HCT116 (cell line): Measurements from ENCODE around the gene RNF11. TPM values are rescaled to one million over a fixed set of nuclear protein-coding genes. Genes with fewer than 3 reads are reported as not detected.

Source experiments
- ATAC-seq: fragments of 200-7000 bp; cut with Tn5 transposase; 2 replicates; pipeline ENCODE4 v1.9.1; 2020; ENCODE audit warnings: mild to moderate bottlenecking, moderate library complexity
- BruUV-seq: library from RNA; stranded (reverse); fragments of 400-500 nt; replicated peaks from 2 replicates; lab custom pipeline; 2021; lab: Mats Ljungman, UMichigan
- CTCF ChIA-PET: fragments of 300-600 bp; sonication (Branson Sonifier 250); formaldehyde crosslinking; loops from one replicate; lab custom pipeline; 2021; ENCODE audit warnings: antibody characterized with exemption; lab: Charles Lee
- POLR2A ChIA-PET: fragments of 300-600, 350-600 bp; sonication (Branson Sonifier 250); formaldehyde crosslinking; loops from one replicate; lab custom pipeline; 2021; ENCODE audit warnings: antibody characterized with exemption; lab: Charles Lee
- RAD21 ChIA-PET, 2 experiments: fragments of 300-600 bp; sonication (Branson Sonifier 250); formaldehyde crosslinking; loops; one replicate each; lab custom pipeline; 2023; ENCODE audit warnings: low total read pairs in 2 of 2; ENCODE audit not compliant: uncharacterized antibody in 2 of 2, unreplicated experiment in 2 of 2, low non-redundant PET in 1 of 2; lab: Charles Lee
- DNase-seq: peaks from one replicate; pipeline ENCODE4 v3.0.0-alpha.2; 2010; ENCODE audit warnings: low read depth, low spot score
- H2AFZ ChIP-seq: fragments of 200-600 bp; shearing (Covaris generic), sonication (generic); 2 replicates; pipeline ENCODE4 v1.6.1; 2017; ENCODE audit warnings: low read depth, mixed run types, mixed read lengths, antibody characterized with exemption, low read length; ENCODE audit not compliant: poor library complexity, severe bottlenecking
- H3K27ac ChIP-seq: 2 replicates; pipeline ENCODE4 v1.5.1; 2012; ENCODE audit warnings: low read depth, low read length
- H3K27me3 ChIP-seq: fragments of 200-600 bp; sonication (generic); 2 replicates; pipeline ENCODE4 v1.6.1; 2016; ENCODE audit warnings: mixed run types, low read length, mixed read lengths; ENCODE audit not compliant: insufficient read depth
- H3K36me3 ChIP-seq, 2 experiments: fragments of 200-500 bp in 1 of 2; fragments of 200-600 bp in 1 of 2; sonication (Bioruptor generic) in 1 of 2; sonication (generic) in 1 of 2; 2 replicates each; pipeline versions ENCODE4 v1.5.1 to v1.6.1; 2014 to 2016; ENCODE audit warnings: low read length in 2 of 2, inconsistent platforms in 1 of 2, mixed read lengths in 1 of 2, mixed run types in 1 of 2; ENCODE audit not compliant: insufficient read depth in 2 of 2, control insufficient read depth in 1 of 2
- H3K4me1 ChIP-seq, 2 experiments: fragments of 200-600 bp in 1 of 2; sonication (generic) in 1 of 2; 2 replicates each; pipeline versions ENCODE4 v1.5.1 to v1.6.1; 2012 to 2017; ENCODE audit warnings: low read length in 2 of 2, inconsistent platforms in 1 of 2, mild to moderate bottlenecking in 1 of 2, mixed read lengths in 1 of 2, mixed run types in 1 of 2, moderate library complexity in 1 of 2; ENCODE audit not compliant: insufficient read depth in 2 of 2, control insufficient read depth in 1 of 2
- H3K4me2 ChIP-seq: fragments of 200-600 bp; sonication (generic); 2 replicates; pipeline ENCODE4 v1.6.1; 2017; ENCODE audit warnings: mixed run types, low read length, mixed read lengths
- H3K4me3 ChIP-seq, 2 experiments: fragments of 200-600 bp in 1 of 2; sonication (generic) in 1 of 2; replicated peaks in 1 of 2; 2 replicates each; pipeline ENCODE4 v1.5.1; 2011 to 2016; ENCODE audit warnings: low read length in 2 of 2, control low read depth in 1 of 2, low read depth in 1 of 2, mild to moderate bottlenecking in 1 of 2, mixed read lengths in 1 of 2, mixed run types in 1 of 2
- H3K79me2 ChIP-seq: fragments of 200-600 bp; sonication (generic); 2 replicates; pipeline ENCODE4 v1.6.1; 2017; ENCODE audit warnings: mild to moderate bottlenecking, mixed run types, low read length, moderate library complexity, mixed read lengths; ENCODE audit not compliant: insufficient read depth
- H3K9ac ChIP-seq: fragments of 200-600 bp; sonication (generic); 2 replicates; pipeline ENCODE4 v1.6.1; 2016; ENCODE audit warnings: low read length, mixed read lengths
- H3K9me2 ChIP-seq: fragments of 200-600 bp; sonication (generic), shearing (Covaris generic); 2 replicates; pipeline ENCODE4 v1.6.1; 2017; ENCODE audit warnings: mixed run types, mild to moderate bottlenecking, moderate library complexity; ENCODE audit not compliant: insufficient read depth
- H3K9me3 ChIP-seq, 2 experiments: fragments of 200-500 bp in 1 of 2; fragments of 200-600 bp in 1 of 2; sonication (Bioruptor generic) in 1 of 2; sonication (generic) in 1 of 2; 2 replicates each; pipeline ENCODE4 v1.6.1; 2014 to 2017; ENCODE audit warnings: low read length in 2 of 2, mixed read lengths in 2 of 2, inconsistent platforms in 1 of 2, low read depth in 1 of 2, mild to moderate bottlenecking in 1 of 2, mixed run types in 1 of 2, moderate library complexity in 1 of 2; ENCODE audit not compliant: control insufficient read depth in 1 of 2, insufficient read depth in 1 of 2
- H4K20me1 ChIP-seq: fragments of 200-600 bp; sonication (generic), shearing (Covaris generic); 2 replicates; pipeline ENCODE4 v1.6.1; 2017; ENCODE audit warnings: mixed run types, mild to moderate bottlenecking, moderate library complexity; ENCODE audit not compliant: insufficient read depth
- CBX3 ChIP-seq: IDR thresholded peaks from 2 replicates; pipeline ENCODE4 v1.6.1; 2012; ENCODE audit warnings: low read depth
- CTCF ChIP-seq, 3 experiments: fragments of 200-600 bp in 1 of 3; sonication (generic) in 1 of 3; IDR thresholded peaks in 2 of 3; conservative IDR thresholded peaks in 1 of 3; 2 replicates each; pipeline ENCODE4 v1.5.1; 2012 to 2017; ENCODE audit warnings: low read depth in 2 of 3, low read length in 2 of 3, antibody characterized with exemption in 1 of 3, borderline replicate concordance in 1 of 3, control low read depth in 1 of 3, mild to moderate bottlenecking in 1 of 3, mixed read lengths in 1 of 3, mixed run types in 1 of 3, moderate library complexity in 1 of 3; ENCODE audit not compliant: insufficient read depth in 1 of 3
- EZH2 ChIP-seq: fragments of 200-600 bp; sonication (generic); IDR thresholded peaks from 2 replicates; pipeline ENCODE4 v1.6.1; 2017; ENCODE audit warnings: antibody characterized with exemption, mixed run types
- FOSL1 ChIP-seq: IDR thresholded peaks from 2 replicates; pipeline ENCODE4 v1.6.1; 2012; ENCODE audit warnings: low read depth
- JUND ChIP-seq: IDR thresholded peaks from 2 replicates; pipeline ENCODE4 v1.6.1; 2012
- POLR2A ChIP-seq: IDR thresholded peaks from 2 replicates; pipeline ENCODE4 v1.7.0; 2011; ENCODE audit warnings: borderline replicate concordance; ENCODE audit not compliant: insufficient read depth, insufficient read length; ENCODE audit errors: extremely low read depth
- POLR2AphosphoS5 ChIP-seq: IDR thresholded peaks from 2 replicates; pipeline ENCODE4 v1.6.1; 2011; ENCODE audit warnings: mild to moderate bottlenecking, low read depth, low read length, moderate library complexity
- SRF ChIP-seq: IDR thresholded peaks from 2 replicates; pipeline ENCODE4 v1.6.1; 2012; ENCODE audit warnings: low read depth
- YY1 ChIP-seq: IDR thresholded peaks from 2 replicates; pipeline ENCODE4 v1.6.1; 2011; ENCODE audit warnings: low read length, low read depth, moderate library complexity, mild to moderate bottlenecking; ENCODE audit not compliant: insufficient replicate concordance; ENCODE audit errors: extremely low read depth
- ZFX ChIP-seq: fragments of 450-650 bp; IDR thresholded peaks from 2 replicates; pipeline ENCODE4 v1.6.1; 2017
- ZNF274 ChIP-seq: fragments of 200-500 bp; sonication (Bioruptor generic); IDR thresholded peaks from 2 replicates; pipeline ENCODE4 v1.6.1; 2014; ENCODE audit warnings: mild to moderate bottlenecking, low read depth, low read length, inconsistent platforms
- intact Hi-C: fragments of 100-400 bp; cut with micrococcal nuclease; formaldehyde crosslinking; loops from 2 replicates; pipeline ENCODE4 v1.10.0; 2022
- total RNA-seq: library from RNA; stranded (reverse); gene quantifications from one replicate; pipeline ENCODE4 v1.2.1, GENCODE V29; 2021; ENCODE audit not compliant: unreplicated experiment
- TF ChIP-seq, protein P1 (sequence below): IDR thresholded peaks from 2 replicates; pipeline ENCODE4 v1.6.1; 2012

RNF11 gene
- total RNA-seq, 1 experiment from 2014 or later = 60.9 TPM

DNA sequence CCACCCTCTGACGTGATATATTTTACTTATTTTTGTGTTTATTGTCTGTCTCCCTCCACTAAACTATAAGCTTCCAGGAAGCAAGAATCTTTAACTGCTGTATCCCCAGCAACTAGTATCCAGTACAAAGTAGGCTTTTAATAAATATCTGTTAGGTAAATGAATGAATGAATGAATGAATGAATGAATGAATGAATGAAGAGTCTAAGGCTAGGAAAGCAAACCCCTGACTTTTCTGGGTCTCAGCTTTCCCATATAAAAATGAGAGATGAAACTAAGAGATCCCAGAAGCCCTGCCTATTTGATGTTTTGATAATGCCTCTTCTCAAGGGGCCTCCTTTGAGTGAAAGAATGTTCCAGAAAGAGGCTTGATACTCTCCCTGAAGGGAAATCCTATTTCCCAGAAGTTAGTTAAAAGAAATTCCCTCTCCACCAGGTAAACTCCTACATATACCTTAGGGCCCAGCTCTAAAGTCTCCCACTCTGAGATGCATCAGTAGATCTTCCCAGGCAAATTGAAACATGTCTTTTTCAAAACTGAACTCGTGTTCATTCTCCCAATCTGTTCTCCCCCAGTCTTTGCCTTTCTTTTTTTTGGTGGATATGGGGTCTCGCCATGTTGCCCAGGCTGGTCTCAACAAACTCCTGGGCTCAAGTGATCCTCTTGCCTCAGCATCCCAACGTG lies 86.5 kb downstream of the RNF11 start:
- H3K4me1 ChIP-seq = peaks cover 0 to 15% of the 10 kb centered on the region in 2 experiments; a peak in 2 of 4 replicates
- H3K79me2 ChIP-seq = peaks cover 2% of the 10 kb centered on the region; the same call in 1 of the 2 replicates
- ChIA-PET POLR2A (no interaction called here), CTCF (no interaction called here), RAD21 (no interaction called here)
- no peaks in the 10 kb centered on the region for H3K27me3 ChIP-seq
- no peak overlapping the region for H3K4me2 ChIP-seq
- no TSS peak for BruUV-seq
- H4K20me1 ChIP-seq = no peaks in the 10 kb centered on the region
- H3K9me3 ChIP-seq = no peaks in the 10 kb centered on the region
- H3K36me3 ChIP-seq = no peaks in the 10 kb centered on the region
- H3K4me3 ChIP-seq = no peak overlapping the region
- TF ChIP-seq CBX3 (no peak), FOSL1 (no peak), ZNF274 (no peak), YY1 (no peak), SRF (no peak), EZH2 (no peak), JUND (no peak), CTCF (IDR thresholded peaks at IDR 0.05 in 2 of 3, conservative IDR thresholded peaks at IDR 0.05 in 1 of 3; ENCODE audit: borderline replicate concordance in 1 of 3, insufficient read depth in 1 of 3, low read depth in 2 of 3, low read length in 2 of 3) (no peak), POLR2AphosphoS5 (no peak), ZFX (no peak), POLR2A (no peak)
- TF ChIP-seq, protein P1, sequence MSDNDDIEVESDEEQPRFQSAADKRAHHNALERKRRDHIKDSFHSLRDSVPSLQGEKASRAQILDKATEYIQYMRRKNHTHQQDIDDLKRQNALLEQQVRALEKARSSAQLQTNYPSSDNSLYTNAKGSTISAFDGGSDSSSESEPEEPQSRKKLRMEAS = no peak
- H3K9ac ChIP-seq = no peak overlapping the region
- no peak overlapping the region for H2AFZ ChIP-seq
- no peak overlapping the region for H3K27ac ChIP-seq
- intact Hi-C loops = no loop called here
- ATAC-seq (no peak), DNase-seq (no peak)
- H3K9me2 ChIP-seq = no peaks in the 10 kb centered on the region

Other genes with a start within 250 kb of the RNF11 start
- gene C1orf185, start 134.0 kb upstream of the RNF11 start, total RNA-seq = not detected
- gene TTC39A, start 94.3 kb downstream of the RNF11 start, total RNA-seq = 15.4 TPM